ENCODE data around the gene DGKI.

Gene DGKI

GRCh38 chr7:137441451-137441850 lies 405.3 kb downstream of the DGKI start:
- Histone ChIP-seq H3K36me3 (no peaks in the 10 kb centered on the region), H3K4me1 (ENCODE audit: control insufficient read depth in 1 of 2, insufficient read depth in 1 of 2, low read depth in 1 of 2, low read length in 1 of 2) (no peaks in the 10 kb centered on the region), H3K4me3 (ENCODE audit: low read depth in 1 of 2, low read length in 1 of 2) (no peak overlapping the region), H3K27me3 (no peaks in the 10 kb centered on the region), H3K27ac (no peak overlapping the region), H3K9me3 (no peaks in the 10 kb centered on the region)
- TF ChIP-seq CTCF (IDR thresholded peaks at IDR 0.05), result no peak

GRCh38 chr7:137439829-137440825 lies 406.6 kb downstream of the DGKI start:
- Histone ChIP-seq H3K9me3 (no peaks in the 10 kb centered on the region), H3K36me3 (no peaks in the 10 kb centered on the region), H3K27ac (no peak overlapping the region), H3K27me3 (no peaks in the 10 kb centered on the region), H3K4me3 (ENCODE audit: low read depth in 1 of 2, low read length in 1 of 2) (no peak overlapping the region), H3K4me1 (ENCODE audit: control insufficient read depth in 1 of 2, insufficient read depth in 1 of 2, low read depth in 1 of 2, low read length in 1 of 2) (no peaks in the 10 kb centered on the region)
- TF ChIP-seq CTCF (IDR thresholded peaks at IDR 0.05), result no peak

GRCh38 chr7:137434946-137435345 lies 411.8 kb downstream of the DGKI start:
- Histone ChIP-seq H3K9me3 (no peaks in the 10 kb centered on the region), H3K36me3 (no peaks in the 10 kb centered on the region), H3K4me3 (ENCODE audit: low read depth in 1 of 2, low read length in 1 of 2) (no peak overlapping the region), H3K4me1 (ENCODE audit: control insufficient read depth in 1 of 2, insufficient read depth in 1 of 2, low read depth in 1 of 2, low read length in 1 of 2) (no peaks in the 10 kb centered on the region), H3K27ac (no peak overlapping the region), H3K27me3 (no peaks in the 10 kb centered on the region)
- no peak for TF ChIP-seq CTCF (IDR thresholded peaks at IDR 0.05)

- Histone ChIP-seq H3K4me3 (ENCODE audit: low read depth in 1 of 2, low read length in 1 of 2) (no peak overlapping the region), H3K27ac (no peak overlapping the region), H3K4me1 (ENCODE audit: control insufficient read depth in 1 of 2, insufficient read depth in 1 of 2, low read depth in 1 of 2, low read length in 1 of 2) (no peaks in the 10 kb centered on the region), H3K27me3 (no peaks in the 10 kb centered on the region), H3K36me3 (no peaks in the 10 kb centered on the region), H3K9me3 (no peaks in the 10 kb centered on the region)
- TF ChIP-seq CTCF (IDR thresholded peaks at IDR 0.05), result no peak
Observed at GRCh38 chr7:137434530-137434929, 412.2 kb downstream of the DGKI start.

GRCh38 chr7:137423321-137423720 lies 423.5 kb downstream of the DGKI start:
- H3K27me3 ChIP-seq, result no peaks in the 10 kb centered on the region
- H3K4me1 ChIP-seq (ENCODE audit: control insufficient read depth in 1 of 2, insufficient read depth in 1 of 2, low read depth in 1 of 2, low read length in 1 of 2), result no peaks in the 10 kb centered on the region
- TF ChIP-seq CTCF (IDR thresholded peaks at IDR 0.05), result no peak
- no peaks in the 10 kb centered on the region for H3K9me3 ChIP-seq
- no peaks in the 10 kb centered on the region for H3K36me3 ChIP-seq
- no peak overlapping the region for H3K27ac ChIP-seq
- no peak overlapping the region for H3K4me3 ChIP-seq (ENCODE audit: low read depth in 1 of 2, low read length in 1 of 2)
